Measurements from ENCODE around the gene AK1.
"Not testable (repeated sequence)": the region's sequence is repeated elsewhere in the genome, so short reads cannot be mapped to it uniquely, and the experiment has no call there.

AK1 gene

DNA sequence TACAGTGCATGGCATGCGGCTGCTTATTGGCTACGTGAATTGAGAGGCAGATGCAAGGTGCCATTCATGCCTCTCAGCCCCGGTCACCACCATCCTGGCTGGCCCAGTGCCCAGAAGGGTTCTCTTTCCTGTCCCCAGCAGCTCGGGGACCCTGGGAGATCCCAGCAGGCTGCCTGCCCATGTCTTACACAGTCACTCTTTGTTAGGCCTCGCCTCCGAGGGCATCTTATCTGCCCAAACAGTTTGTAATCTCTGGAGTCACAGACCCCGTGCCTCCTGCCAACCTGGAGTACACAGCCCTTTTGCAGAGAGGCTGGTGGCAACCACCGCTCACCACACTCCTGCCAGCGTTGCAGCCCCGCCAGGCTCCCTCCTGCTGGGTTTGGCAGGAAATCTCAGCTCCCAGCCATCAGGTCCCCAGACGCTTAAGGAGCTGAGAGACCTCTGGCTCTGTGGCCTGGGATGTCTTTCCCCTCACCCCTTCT is 7.0 kb upstream of the AK1 start:
- H3K4me3 ChIP-seq (ENCODE audit: low read depth, low read length): no peak overlapping the region
- TF ChIP-seq, protein P1, sequence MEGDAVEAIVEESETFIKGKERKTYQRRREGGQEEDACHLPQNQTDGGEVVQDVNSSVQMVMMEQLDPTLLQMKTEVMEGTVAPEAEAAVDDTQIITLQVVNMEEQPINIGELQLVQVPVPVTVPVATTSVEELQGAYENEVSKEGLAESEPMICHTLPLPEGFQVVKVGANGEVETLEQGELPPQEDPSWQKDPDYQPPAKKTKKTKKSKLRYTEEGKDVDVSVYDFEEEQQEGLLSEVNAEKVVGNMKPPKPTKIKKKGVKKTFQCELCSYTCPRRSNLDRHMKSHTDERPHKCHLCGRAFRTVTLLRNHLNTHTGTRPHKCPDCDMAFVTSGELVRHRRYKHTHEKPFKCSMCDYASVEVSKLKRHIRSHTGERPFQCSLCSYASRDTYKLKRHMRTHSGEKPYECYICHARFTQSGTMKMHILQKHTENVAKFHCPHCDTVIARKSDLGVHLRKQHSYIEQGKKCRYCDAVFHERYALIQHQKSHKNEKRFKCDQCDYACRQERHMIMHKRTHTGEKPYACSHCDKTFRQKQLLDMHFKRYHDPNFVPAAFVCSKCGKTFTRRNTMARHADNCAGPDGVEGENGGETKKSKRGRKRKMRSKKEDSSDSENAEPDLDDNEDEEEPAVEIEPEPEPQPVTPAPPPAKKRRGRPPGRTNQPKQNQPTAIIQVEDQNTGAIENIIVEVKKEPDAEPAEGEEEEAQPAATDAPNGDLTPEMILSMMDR (IDR thresholded peaks at IDR 0.05; ENCODE audit: borderline replicate concordance, insufficient read depth, low read depth, low read length): no peak

- no peak overlapping the region for H3K4me3 ChIP-seq (ENCODE audit: low read depth, low read length)
- TF ChIP-seq, protein P1 (IDR thresholded peaks at IDR 0.05; ENCODE audit: borderline replicate concordance, insufficient read depth, low read depth, low read length): no peak
Measured at GRCh38 chr9:127883959-127884358, 6.5 kb upstream of the AK1 start.

DNA sequence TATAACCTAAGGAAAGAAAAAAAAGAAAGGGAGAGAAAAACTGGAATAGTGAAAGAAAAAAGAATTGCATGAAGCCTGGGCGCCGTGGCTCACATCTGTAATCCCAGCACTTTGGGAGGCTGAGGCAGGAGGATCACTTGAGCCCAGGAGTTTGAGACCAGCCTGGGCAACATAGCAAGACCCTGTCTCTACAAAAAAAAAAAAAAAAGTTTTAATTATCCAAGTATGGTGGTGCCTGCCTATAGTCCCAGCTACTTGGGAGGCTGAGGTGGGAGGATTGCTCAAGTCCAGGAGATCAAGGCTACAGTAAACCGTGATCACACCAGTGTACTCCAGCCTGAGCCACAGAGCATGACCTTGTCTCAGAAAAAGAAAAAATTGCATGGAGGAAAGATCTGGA is 4.2 kb upstream of the AK1 start:
- not testable (repeated sequence) for H3K4me3 ChIP-seq (ENCODE audit: low read depth, low read length)

GRCh38 chr9:127880143-127880542 is 2.7 kb upstream of the AK1 start:
- TF ChIP-seq, protein P1 (IDR thresholded peaks at IDR 0.05; ENCODE audit: borderline replicate concordance, insufficient read depth, low read depth, low read length): no peak
- H3K4me3 ChIP-seq (ENCODE audit: low read depth, low read length): no peak overlapping the region

GRCh38 chr9:127878652-127879390 is 1.3 kb upstream of the AK1 start:
- TF ChIP-seq, protein P1 (IDR thresholded peaks at IDR 0.05; ENCODE audit: borderline replicate concordance, insufficient read depth, low read depth, low read length): no peak
- H3K4me3 ChIP-seq (ENCODE audit: low read depth, low read length): no peak overlapping the region

GRCh38 chr9:127878001-127878651 is 651 bp upstream of the AK1 start:
- TF ChIP-seq, protein P1 (IDR thresholded peaks at IDR 0.05; ENCODE audit: borderline replicate concordance, insufficient read depth, low read depth, low read length): no peak

DNA sequence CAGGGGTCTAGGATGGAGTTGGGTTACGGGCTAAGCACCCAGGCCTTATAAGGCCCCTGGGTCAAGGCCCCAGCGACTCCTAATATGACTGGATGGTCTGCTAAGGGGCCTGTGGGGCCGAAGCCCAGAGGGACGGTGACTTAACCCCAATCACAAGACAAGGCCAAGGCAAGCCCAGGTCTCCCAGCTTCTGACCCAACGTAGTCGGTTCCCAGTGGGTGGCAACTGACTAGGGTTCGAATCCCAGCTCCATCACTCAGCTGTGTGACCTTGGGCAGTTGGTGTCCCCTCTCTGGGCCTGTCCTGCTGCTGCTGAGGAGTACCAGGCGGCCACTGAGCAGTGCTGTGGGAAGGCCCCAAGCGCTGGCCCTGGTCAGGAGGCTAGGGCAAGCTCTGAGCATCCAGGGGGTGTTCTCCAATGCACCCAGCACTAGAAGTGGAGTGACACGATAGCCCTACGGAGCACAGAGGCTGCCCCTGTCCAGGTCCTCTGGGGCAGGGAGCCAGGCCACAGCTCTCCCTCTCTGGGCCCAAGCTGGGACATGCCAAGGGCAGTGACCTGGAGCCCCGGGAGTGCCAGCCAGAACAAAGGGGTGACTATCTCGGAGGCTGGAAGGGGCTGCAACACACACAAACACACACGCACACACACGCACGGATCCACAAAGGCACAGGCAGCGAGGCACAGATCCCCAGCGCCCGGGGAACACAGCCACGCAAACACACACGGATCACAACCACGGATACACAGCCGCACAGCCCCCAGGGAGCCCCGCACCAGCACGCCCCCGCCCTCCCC is 512 bp downstream of the AK1 start:
- H3K4me3 ChIP-seq (ENCODE audit: low read depth, low read length): no peak overlapping the region
- TF ChIP-seq, protein P1 (IDR thresholded peaks at IDR 0.05; ENCODE audit: borderline replicate concordance, insufficient read depth, low read depth, low read length): no peak

More at GRCh38 chr9:127878001-127878651, 651 bp upstream of the AK1 start:
- no peak overlapping the region for H3K4me3 ChIP-seq (ENCODE audit: low read depth, low read length)
